ENCODE measurements around the gene RNF39. TPM values are rescaled to one million over a fixed set of nuclear protein-coding genes. Genes with fewer than 3 reads are reported as not detected.

RNF39 gene
- total and polyA plus RNA-seq, 2 of the 13 experiments (the other 11 are each of a cell fraction or from before 2014, with no cell fraction given), result 0.13 to 1.8 TPM

- TF ChIP-seq ZNF382 (CRISPR knock-in tag; IDR thresholded peaks at IDR 0.05; ENCODE audit: borderline replicate concordance), result no peak
- TF ChIP-seq IRF1 (CRISPR knock-in tag; IDR thresholded peaks at IDR 0.05; ENCODE audit: low read depth), result no peak
- no peak for TF ChIP-seq SKIL (CRISPR knock-in tag; IDR thresholded peaks at IDR 0.05; ENCODE audit: borderline replicate concordance)
- TF ChIP-seq CCDC6 (CRISPR knock-in tag; IDR thresholded peaks at IDR 0.05), result no peak
- no peak for TF ChIP-seq ZNF496 (CRISPR knock-in tag; IDR thresholded peaks at IDR 0.05; ENCODE audit: insufficient replicate concordance)
- no peak for TF ChIP-seq GPN1 (CRISPR knock-in tag; IDR thresholded peaks at IDR 0.05; ENCODE audit: borderline replicate concordance)
- TF ChIP-seq HMGXB4 (CRISPR knock-in tag; IDR thresholded peaks at IDR 0.05; ENCODE audit: borderline replicate concordance in 1 of 2, low read depth in 1 of 2), result peak; percentile 92 to 93
- peak; percentile 87; the same call in 1 of the 2 replicates for TF ChIP-seq ZNF350 (CRISPR knock-in tag; IDR thresholded peaks at IDR 0.05; ENCODE audit: borderline replicate concordance, low read depth)
- TF ChIP-seq ZFX (CRISPR knock-in tag; IDR thresholded peaks at IDR 0.05; ENCODE audit: low read depth), result peak; percentile 34; the same call in 1 of the 2 replicates
- no peak for TF ChIP-seq ZNF550 (CRISPR knock-in tag; IDR thresholded peaks at IDR 0.05; ENCODE audit: borderline replicate concordance)
- no peak for TF ChIP-seq PREB (CRISPR knock-in tag; IDR thresholded peaks at IDR 0.05)
- TF ChIP-seq HDAC2 (CRISPR knock-in tag; IDR thresholded peaks at IDR 0.05), result peak; percentile 66; the same call in 1 of the 2 replicates
- TF ChIP-seq ZNF10 (CRISPR knock-in tag; IDR thresholded peaks at IDR 0.05; ENCODE audit: borderline replicate concordance, low read depth), result no peak
- TF ChIP-seq ZNF619 (CRISPR knock-in tag; IDR thresholded peaks at IDR 0.05), result peak; percentile 72
- TF ChIP-seq ZNF329 (CRISPR knock-in tag; IDR thresholded peaks at IDR 0.05; ENCODE audit: low read depth), result peak; percentile 85
- no peak for TF ChIP-seq NCOA2 (CRISPR knock-in tag; IDR thresholded peaks at IDR 0.05)
- peak; percentile 91 for TF ChIP-seq TFAP4 (IDR thresholded peaks at IDR 0.05; ENCODE audit: borderline replicate concordance, low read depth)
- no peak for TF ChIP-seq SNAPC2 (CRISPR knock-in tag; IDR thresholded peaks at IDR 0.05)
- TF ChIP-seq GZF1 (CRISPR knock-in tag; IDR thresholded peaks at IDR 0.05), result 0 out of 2 replicates have a peak, but pooled peaks have one; percentile 64
- TF ChIP-seq MBNL3 (CRISPR knock-in tag; conservative IDR thresholded peaks at IDR 0.05), result no peak
Measured at GRCh38 chr6:30102970-30103871, 27.7 kb upstream of the RNF39 start (continued).

All from HepG2 (cell line).